ENCODE data around the gene KHDC3L. TPM values are rescaled to one million over a fixed set of nuclear protein-coding genes. Genes with fewer than 3 reads are reported as not detected.

Gene KHDC3L
- total RNA-seq, 1 donor from 2014 or later = not detected

GRCh38 chr6:73363537-73363875 is 1.0 kb downstream of the KHDC3L start:
- H3K36me3 Mint-ChIP-seq (ENCODE audit: low read depth) = no peaks in the 10 kb centered on the region
- no peaks in the 10 kb centered on the region for H3K27me3 Mint-ChIP-seq (ENCODE audit: low read depth)
- H3K4me3 Mint-ChIP-seq (ENCODE audit: unreplicated experiment) = no peak overlapping the region
- no peaks in the 10 kb centered on the region for H3K9me3 Mint-ChIP-seq (ENCODE audit: low read depth)
- DNase-seq (ENCODE audit: low spot score) = no peak
- H3K27ac Mint-ChIP-seq (ENCODE audit: unreplicated experiment) = no peak overlapping the region
- no peaks in the 10 kb centered on the region for H3K4me1 Mint-ChIP-seq (ENCODE audit: low read depth)
- no peak for TF ChIP-seq CTCF (IDR thresholded peaks at IDR 0.05)

- Mint-ChIP-seq H3K27ac (ENCODE audit: unreplicated experiment) (no peak overlapping the region), H3K9me3 (ENCODE audit: low read depth) (no peaks in the 10 kb centered on the region), H3K36me3 (ENCODE audit: low read depth) (no peaks in the 10 kb centered on the region), H3K4me1 (ENCODE audit: low read depth) (no peaks in the 10 kb centered on the region), H3K27me3 (ENCODE audit: low read depth) (no peaks in the 10 kb centered on the region), H3K4me3 (ENCODE audit: unreplicated experiment) (no peak overlapping the region)
- DNase-seq (ENCODE audit: low spot score) = no peak
- TF ChIP-seq CTCF (IDR thresholded peaks at IDR 0.05) = no peak
Measured at GRCh38 chr6:73364121-73364520, 1.7 kb downstream of the KHDC3L start.

GRCh38 chr6:73364549-73364948 is 2.1 kb downstream of the KHDC3L start:
- no peak for DNase-seq (ENCODE audit: low spot score)
- H3K27ac Mint-ChIP-seq (ENCODE audit: unreplicated experiment) = no peak overlapping the region
- no peaks in the 10 kb centered on the region for H3K27me3 Mint-ChIP-seq (ENCODE audit: low read depth)
- no peaks in the 10 kb centered on the region for H3K9me3 Mint-ChIP-seq (ENCODE audit: low read depth)
- H3K4me1 Mint-ChIP-seq (ENCODE audit: low read depth) = no peaks in the 10 kb centered on the region
- H3K36me3 Mint-ChIP-seq (ENCODE audit: low read depth) = no peaks in the 10 kb centered on the region
- H3K4me3 Mint-ChIP-seq (ENCODE audit: unreplicated experiment) = no peak overlapping the region
- no peak for TF ChIP-seq CTCF (IDR thresholded peaks at IDR 0.05)

DNA sequence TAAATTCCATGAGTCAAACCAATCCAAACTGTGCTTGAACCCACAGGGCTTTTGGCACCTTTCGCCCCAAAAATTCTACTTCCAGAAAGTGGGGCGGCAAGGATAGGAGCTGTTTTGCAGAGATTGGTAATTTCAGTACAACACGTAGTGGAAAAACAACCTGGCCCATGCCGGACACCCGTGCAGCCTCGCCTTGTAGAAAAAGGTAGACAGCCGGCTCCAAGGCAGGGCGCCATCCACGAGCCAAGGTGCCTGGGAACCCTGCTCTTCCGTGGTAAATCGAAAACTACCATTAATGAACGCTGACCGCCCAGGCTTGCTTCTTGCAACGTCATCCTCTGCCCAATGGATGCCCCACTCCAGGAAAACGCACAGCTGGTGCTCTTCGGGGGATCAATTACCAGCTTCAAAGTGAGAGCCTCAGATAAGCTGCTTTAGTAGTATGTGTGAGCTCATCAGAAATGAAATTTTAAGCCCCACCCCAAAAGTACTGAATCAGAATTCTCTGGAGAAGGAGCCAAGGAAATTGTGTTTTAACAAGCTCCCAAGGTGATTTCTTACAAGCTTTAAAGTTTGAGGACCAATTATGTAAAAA is 5.4 kb downstream of the KHDC3L start:
- Mint-ChIP-seq H3K9me3 (ENCODE audit: low read depth) (no peaks in the 10 kb centered on the region), H3K4me1 (ENCODE audit: low read depth) (no peaks in the 10 kb centered on the region), H3K4me3 (ENCODE audit: unreplicated experiment) (no peak overlapping the region), H3K36me3 (ENCODE audit: low read depth) (no peaks in the 10 kb centered on the region), H3K27ac (ENCODE audit: unreplicated experiment) (no peak overlapping the region), H3K27me3 (ENCODE audit: low read depth) (no peaks in the 10 kb centered on the region)
- no peak for TF ChIP-seq CTCF (IDR thresholded peaks at IDR 0.05)
- no peak for DNase-seq (ENCODE audit: low spot score)

- Mint-ChIP-seq H3K27ac (ENCODE audit: unreplicated experiment) (no peak overlapping the region), H3K36me3 (ENCODE audit: low read depth) (no peaks in the 10 kb centered on the region), H3K27me3 (ENCODE audit: low read depth) (no peaks in the 10 kb centered on the region), H3K9me3 (ENCODE audit: low read depth) (no peaks in the 10 kb centered on the region), H3K4me1 (ENCODE audit: low read depth) (no peaks in the 10 kb centered on the region), H3K4me3 (ENCODE audit: unreplicated experiment) (no peak overlapping the region)
- no peak for TF ChIP-seq CTCF (IDR thresholded peaks at IDR 0.05)
- no peak for DNase-seq (ENCODE audit: low spot score)
Measured at GRCh38 chr6:73368675-73369074, 6.2 kb downstream of the KHDC3L start.

Measured in chondrocyte (in vitro differentiated cells).